ENCODE data around the gene DLG5.

- TF ChIP-seq, protein P1, sequence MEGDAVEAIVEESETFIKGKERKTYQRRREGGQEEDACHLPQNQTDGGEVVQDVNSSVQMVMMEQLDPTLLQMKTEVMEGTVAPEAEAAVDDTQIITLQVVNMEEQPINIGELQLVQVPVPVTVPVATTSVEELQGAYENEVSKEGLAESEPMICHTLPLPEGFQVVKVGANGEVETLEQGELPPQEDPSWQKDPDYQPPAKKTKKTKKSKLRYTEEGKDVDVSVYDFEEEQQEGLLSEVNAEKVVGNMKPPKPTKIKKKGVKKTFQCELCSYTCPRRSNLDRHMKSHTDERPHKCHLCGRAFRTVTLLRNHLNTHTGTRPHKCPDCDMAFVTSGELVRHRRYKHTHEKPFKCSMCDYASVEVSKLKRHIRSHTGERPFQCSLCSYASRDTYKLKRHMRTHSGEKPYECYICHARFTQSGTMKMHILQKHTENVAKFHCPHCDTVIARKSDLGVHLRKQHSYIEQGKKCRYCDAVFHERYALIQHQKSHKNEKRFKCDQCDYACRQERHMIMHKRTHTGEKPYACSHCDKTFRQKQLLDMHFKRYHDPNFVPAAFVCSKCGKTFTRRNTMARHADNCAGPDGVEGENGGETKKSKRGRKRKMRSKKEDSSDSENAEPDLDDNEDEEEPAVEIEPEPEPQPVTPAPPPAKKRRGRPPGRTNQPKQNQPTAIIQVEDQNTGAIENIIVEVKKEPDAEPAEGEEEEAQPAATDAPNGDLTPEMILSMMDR (IDR thresholded peaks at IDR 0.05; ENCODE audit: low read depth, low read length, missing input control) = no peak
- TF ChIP-seq GABPA (IDR thresholded peaks at IDR 0.05 in 1 of 2, conservative IDR thresholded peaks at IDR 0.05 in 1 of 2) = no peak
- TF ChIP-seq, protein P2, sequence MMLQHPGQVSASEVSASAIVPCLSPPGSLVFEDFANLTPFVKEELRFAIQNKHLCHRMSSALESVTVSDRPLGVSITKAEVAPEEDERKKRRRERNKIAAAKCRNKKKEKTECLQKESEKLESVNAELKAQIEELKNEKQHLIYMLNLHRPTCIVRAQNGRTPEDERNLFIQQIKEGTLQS (IDR thresholded peaks at IDR 0.05) = no peak
- TF ChIP-seq RAD21 (IDR thresholded peaks at IDR 0.05) = no peak
- no peak for TF ChIP-seq REST (IDR thresholded peaks at IDR 0.05)
- no peak for TF ChIP-seq EGR1 (IDR thresholded peaks at IDR 0.05; ENCODE audit: low read depth in 2 of 2)
Measured at GRCh38 chr10:77867124-77867719, 59.3 kb downstream of the DLG5 start.
